GM12891 (cell line): Measurements from ENCODE around the gene PRKCE.

ENCODE experiments used
- DNase-seq: peaks from one replicate; pipeline ENCODE4 v3.0.0; 2011; ENCODE audit warnings: low spot score; ENCODE audit not compliant: insufficient read length
- FAIRE-seq: peaks from 2 replicates; lab custom pipeline; 2011; peaks lifted over from hg19 to GRCh38; lab: Jason Lieb, UNC
- PAX5 ChIP-seq: IDR thresholded peaks from 2 replicates; pipeline ENCODE4 v1.6.1; 2011; ENCODE audit warnings: low read length, moderate library complexity, mild to moderate bottlenecking; ENCODE audit not compliant: insufficient read depth, severe bottlenecking
- POLR2A ChIP-seq: IDR thresholded peaks from 2 replicates; pipeline ENCODE4 v1.6.1; 2011; ENCODE audit warnings: low read depth, low read length, control low read depth
- POLR2AphosphoS5 ChIP-seq: IDR thresholded peaks from 2 replicates; pipeline ENCODE4 v1.6.1; 2011; ENCODE audit warnings: low read depth, low read length, control low read depth
- POU2F2 ChIP-seq: IDR thresholded peaks from 2 replicates; pipeline ENCODE4 v1.6.1; 2011; ENCODE audit warnings: low read depth, mild to moderate bottlenecking, control low read depth, low read length, moderate library complexity
- SPI1 ChIP-seq: IDR thresholded peaks from 2 replicates; pipeline ENCODE4 v1.6.1; 2011; ENCODE audit warnings: low read depth, low read length, control low read depth
- TAF1 ChIP-seq: IDR thresholded peaks from 2 replicates; pipeline ENCODE4 v1.6.1; 2011; ENCODE audit warnings: low read depth, low read length, control low read depth

The PRKCE gene

GRCh38 chr2:45631319-45631718, 20.2 kb upstream of the PRKCE start:
- no peak for DNase-seq
- FAIRE-seq, result no peak
- TF ChIP-seq POLR2A (no peak), PAX5 (no peak)

DNA sequence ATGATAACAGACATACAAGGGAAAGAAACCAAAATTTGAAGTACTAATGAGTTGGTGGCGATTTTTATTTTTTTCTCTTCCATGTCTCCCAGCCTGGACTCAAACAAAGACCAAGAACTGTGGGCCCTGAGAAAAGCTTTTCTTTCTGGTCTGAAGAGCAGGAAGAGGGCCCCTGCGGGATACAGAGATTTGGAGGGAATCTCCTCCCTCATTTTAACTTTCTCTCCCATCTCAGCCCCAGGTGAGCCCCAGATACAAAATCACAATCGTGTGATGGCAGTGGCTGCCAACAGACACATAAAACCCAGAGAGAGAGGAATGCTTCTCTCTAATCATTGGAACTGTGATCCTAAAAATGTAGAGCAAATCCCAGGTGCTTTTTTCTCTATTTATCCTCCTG, 19.5 kb upstream of the PRKCE start:
- DNase-seq (no peak), FAIRE-seq (no peak)
- TF ChIP-seq TAF1, result no peak
- TF ChIP-seq PAX5, result no peak
- no peak for TF ChIP-seq POU2F2
- TF ChIP-seq POLR2A, result no peak
- TF ChIP-seq SPI1, result no peak
- TF ChIP-seq POLR2AphosphoS5, result no peak

DNA sequence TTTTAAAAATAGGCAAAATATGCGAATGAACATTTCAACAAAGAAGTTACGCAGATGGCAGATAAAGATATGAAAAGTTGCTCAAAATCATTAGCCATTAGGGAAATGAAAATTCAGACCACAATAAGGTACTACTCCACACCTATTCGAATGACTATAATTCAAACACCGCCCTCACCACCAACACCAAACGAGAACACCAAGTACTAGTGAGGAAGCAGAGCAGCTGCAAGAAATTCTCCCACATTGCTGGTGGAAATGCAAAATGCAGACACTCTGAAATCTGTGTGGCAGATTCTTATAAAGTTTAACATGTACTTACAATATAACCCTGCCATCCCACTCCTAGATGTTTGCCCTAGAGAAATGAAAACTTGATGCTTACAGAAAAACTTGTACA, 17.3 kb upstream of the PRKCE start:
- TF ChIP-seq POLR2AphosphoS5 (no peak), POU2F2 (no peak), PAX5 (no peak), SPI1 (no peak), POLR2A (no peak), TAF1 (no peak)
- FAIRE-seq (peak; percentile 79), DNase-seq (no peak)

DNA sequence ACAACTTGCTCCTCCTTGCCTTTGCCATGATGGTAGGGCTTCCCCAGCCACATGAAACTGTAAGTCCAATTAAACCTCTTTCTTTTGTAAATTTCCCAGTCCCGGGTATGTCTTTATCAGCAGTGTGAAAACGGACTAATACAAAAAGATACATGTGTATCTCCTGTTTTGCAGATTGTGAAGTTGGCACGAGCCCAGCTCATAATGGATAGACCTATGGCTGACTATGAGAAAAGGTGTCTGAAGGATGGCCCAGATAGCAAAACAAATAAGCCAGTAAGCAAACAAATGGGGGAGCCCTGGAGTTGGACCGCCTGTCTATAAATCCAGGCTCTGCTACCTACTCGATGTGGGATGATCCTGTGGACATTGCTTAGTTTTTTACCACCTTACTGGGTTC, 15.5 kb upstream of the PRKCE start:
- TF ChIP-seq POLR2AphosphoS5 (no peak), POU2F2 (no peak), POLR2A (no peak)
- DNase-seq (no peak), FAIRE-seq (no peak)

DNA sequence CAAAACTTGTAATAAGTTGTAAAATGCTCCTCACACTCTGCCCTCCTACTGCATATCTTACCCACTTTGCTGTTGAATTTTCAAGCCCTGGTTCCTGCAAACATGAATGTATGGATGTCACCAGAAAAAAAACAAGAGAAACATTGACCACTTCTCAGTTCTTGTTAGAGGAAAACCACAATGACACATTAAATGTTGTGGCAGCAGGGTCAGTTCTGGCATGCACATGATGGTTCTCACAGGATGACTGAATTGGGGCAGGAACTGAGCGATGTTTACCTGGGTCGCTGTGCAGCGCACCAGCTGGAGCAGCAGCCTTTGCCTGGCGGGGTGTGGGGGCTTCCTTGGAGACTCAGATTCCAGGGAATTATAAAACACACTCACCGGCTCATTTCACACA, 14.0 kb upstream of the PRKCE start:
- peak; percentile 91 for FAIRE-seq
- DNase-seq, result no peak
- TF ChIP-seq TAF1 (no peak), POLR2A (no peak), POU2F2 (no peak), PAX5 (no peak), SPI1 (peak; percentile 87), POLR2AphosphoS5 (no peak)

DNA sequence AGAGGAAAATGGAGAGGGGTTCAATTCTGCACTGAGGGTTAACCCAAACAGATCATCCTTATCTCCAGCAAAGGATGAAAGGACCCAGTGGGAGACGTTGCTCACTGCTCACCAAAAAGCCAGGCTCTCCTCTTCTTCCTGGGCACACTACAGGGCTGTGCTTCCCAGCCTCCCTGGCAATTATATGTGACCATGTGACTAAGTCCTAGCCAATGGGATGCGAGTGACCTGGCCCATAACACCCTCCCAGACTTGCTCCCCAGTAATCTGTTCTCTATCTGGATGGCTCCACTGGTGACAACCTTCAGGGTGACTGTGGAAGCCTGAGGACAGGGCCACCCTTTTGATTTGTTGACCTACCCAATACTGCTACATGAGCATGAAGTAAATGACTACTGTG, 10.9 kb upstream of the PRKCE start:
- DNase-seq (no peak), FAIRE-seq (no peak)
- TF ChIP-seq POLR2A (no peak), SPI1 (no peak)

- no peak for FAIRE-seq
- DNase-seq, result no peak
- no peak for TF ChIP-seq TAF1
- TF ChIP-seq PAX5, result no peak
- no peak for TF ChIP-seq POLR2AphosphoS5
- no peak for TF ChIP-seq SPI1
- no peak for TF ChIP-seq POLR2A
- no peak for TF ChIP-seq POU2F2
Observed at GRCh38 chr2:45643095-45643494, 8.4 kb upstream of the PRKCE start.

GRCh38 chr2:45643543-45644542, 7.6 kb upstream of the PRKCE start:
- peak; percentile 96 for FAIRE-seq
- DNase-seq, result peak; percentile 90
- TF ChIP-seq TAF1, result no peak
- peak; percentile 56 for TF ChIP-seq PAX5

GRCh38 chr2:45646289-45646688, 5.2 kb upstream of the PRKCE start:
- no peak for FAIRE-seq
- no peak for DNase-seq
- TF ChIP-seq POU2F2 (no peak), POLR2AphosphoS5 (no peak), PAX5 (no peak), POLR2A (no peak), SPI1 (no peak), TAF1 (no peak)

GRCh38 chr2:45647356-45647755, 4.1 kb upstream of the PRKCE start:
- FAIRE-seq, result no peak
- TF ChIP-seq PAX5, result no peak
- TF ChIP-seq TAF1, result no peak
- no peak for TF ChIP-seq POLR2A
- no peak for TF ChIP-seq POLR2AphosphoS5
- TF ChIP-seq SPI1, result no peak
- TF ChIP-seq POU2F2, result no peak
- DNase-seq, result no peak

DNA sequence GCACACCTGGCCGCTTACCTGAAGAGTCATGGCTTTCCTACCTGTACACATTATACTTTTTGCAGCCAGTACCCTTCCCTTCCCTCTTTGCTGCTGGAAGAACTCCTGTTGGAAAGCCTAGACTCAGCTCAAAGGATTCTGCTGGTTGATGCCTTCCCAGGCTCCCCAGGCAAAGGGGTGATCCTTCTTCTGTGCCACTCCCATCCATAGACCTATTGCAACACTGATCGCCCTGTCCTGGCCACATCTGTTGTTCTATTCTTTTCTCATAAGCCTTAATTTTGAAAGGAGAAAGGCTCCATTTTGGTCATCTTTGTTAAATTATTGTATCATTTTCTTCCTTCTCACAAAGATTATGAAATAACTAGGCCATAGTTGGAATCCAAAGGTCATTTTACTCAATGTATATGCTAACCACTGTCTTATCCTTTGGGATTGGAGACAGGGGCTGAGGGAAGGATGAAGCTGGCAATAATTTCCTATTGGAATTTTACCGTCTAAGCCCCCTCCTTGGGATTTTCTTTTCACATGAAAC, 3.4 kb upstream of the PRKCE start:
- TF ChIP-seq TAF1 (no peak), POLR2A (no peak), SPI1 (no peak), POU2F2 (no peak), POLR2AphosphoS5 (no peak), PAX5 (no peak)
- DNase-seq (no peak), FAIRE-seq (no peak)

DNA sequence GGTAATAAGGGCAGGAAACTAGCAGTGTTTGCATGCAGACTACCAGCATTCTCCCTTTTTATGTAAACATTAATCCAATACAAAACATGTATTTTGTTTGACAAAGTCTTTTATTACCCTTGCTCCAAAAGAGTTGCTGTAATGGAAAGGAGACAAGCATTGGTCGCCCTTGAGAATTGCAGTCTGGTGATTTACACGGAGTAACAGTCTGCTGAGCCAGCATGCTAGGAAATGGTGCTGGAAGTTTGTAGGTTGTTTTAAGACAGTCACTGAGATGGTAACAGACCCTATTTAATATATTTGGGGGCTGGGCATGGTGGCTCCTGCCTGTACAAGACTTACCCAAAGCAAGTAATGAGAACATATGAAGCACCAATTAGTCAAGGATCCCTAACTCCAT, 2.8 kb upstream of the PRKCE start:
- TF ChIP-seq POLR2A, result no peak
- no peak for TF ChIP-seq PAX5
- no peak for TF ChIP-seq POU2F2
- TF ChIP-seq POLR2AphosphoS5, result no peak
- no peak for TF ChIP-seq SPI1
- TF ChIP-seq TAF1, result no peak
- FAIRE-seq, result no peak
- DNase-seq, result no peak
